Measurements from ENCODE around the gene FGF7.

Gene FGF7

DNA sequence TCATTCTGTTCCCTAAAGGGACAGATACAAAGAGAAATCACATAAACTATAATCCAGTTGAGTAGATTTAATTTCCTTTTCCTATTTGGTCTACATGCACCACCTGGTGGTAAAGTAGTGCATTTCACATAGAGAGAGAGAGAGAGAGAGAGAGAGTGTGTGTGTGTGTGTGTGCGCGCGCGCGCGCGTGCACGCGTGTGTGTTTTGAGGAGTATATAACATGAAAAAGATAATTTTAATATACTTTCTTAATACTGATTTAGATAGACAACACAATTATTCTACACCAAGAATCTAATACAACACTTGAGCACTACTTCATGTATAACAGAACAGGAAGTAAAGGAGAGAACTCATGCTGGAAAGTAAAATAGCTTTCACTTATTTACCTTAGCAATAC is 1.1 kb upstream of the FGF7 start:
- Histone ChIP-seq H2AFZ (ENCODE audit: low read depth, low read length) (no peak overlapping the region), H3K36me3 (ENCODE audit: insufficient read depth, low read length) (no peaks in the 10 kb centered on the region), H3K9me3 (ENCODE audit: low read length) (no peaks in the 10 kb centered on the region), H3K27me3 (ENCODE audit: insufficient read depth, low read length) (no peaks in the 10 kb centered on the region), H3K4me3 (ENCODE audit: low read length) (no peak overlapping the region), H3K4me1 (ENCODE audit: insufficient read depth, low read length) (no peaks in the 10 kb centered on the region)

DNA sequence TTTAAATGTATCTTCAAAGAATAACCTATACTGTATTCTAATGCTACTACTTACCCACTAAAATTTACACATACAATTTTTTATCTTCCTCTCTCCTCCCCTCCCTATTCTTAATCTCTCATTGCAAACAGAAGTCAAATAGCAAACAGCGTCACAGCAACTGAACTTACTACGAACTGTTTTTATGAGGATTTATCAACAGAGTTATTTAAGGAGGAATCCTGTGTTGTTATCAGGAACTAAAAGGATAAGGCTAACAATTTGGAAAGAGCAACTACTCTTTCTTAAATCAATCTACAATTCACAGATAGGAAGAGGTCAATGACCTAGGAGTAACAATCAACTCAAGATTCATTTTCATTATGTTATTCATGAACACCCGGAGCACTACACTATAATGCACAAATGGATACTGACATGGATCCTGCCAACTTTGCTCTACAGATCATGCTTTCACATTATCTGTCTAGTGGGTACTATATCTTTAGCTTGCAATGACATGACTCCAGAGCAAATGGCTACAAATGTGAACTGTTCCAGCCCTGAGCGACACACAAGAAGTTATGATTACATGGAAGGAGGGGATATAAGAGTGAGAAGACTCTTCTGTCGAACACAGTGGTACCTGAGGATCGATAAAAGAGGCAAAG is 984 bp downstream of the FGF7 start:
- Histone ChIP-seq H3K27me3 (ENCODE audit: insufficient read depth, low read length) (no peaks in the 10 kb centered on the region), H3K4me1 (ENCODE audit: insufficient read depth, low read length) (no peaks in the 10 kb centered on the region), H3K9me3 (ENCODE audit: low read length) (no peaks in the 10 kb centered on the region), H3K4me3 (ENCODE audit: low read length) (no peak overlapping the region), H3K36me3 (ENCODE audit: insufficient read depth, low read length) (no peaks in the 10 kb centered on the region), H2AFZ (ENCODE audit: low read depth, low read length) (no peak overlapping the region)

DNA sequence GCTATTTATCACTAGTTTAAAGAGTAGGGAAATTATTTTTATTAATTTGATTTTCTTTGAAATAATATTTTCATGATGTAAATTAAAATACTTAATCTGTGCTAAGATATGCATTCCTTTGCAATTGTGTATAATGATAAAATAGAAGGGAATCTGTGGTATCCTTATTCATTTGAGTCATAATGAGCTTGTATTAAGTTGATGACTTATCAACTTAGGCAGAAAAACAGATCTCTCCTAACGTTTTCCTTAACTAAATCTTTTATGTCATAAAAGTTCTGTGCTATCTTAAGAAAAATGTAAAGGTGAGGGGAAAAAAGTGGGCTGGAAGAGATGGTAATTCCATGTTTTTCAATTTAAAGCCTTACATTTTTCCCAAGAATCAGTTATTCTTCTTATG is 1.9 kb downstream of the FGF7 start:
- H3K27me3 ChIP-seq (ENCODE audit: insufficient read depth, low read length), result no peaks in the 10 kb centered on the region
- no peaks in the 10 kb centered on the region for H3K4me1 ChIP-seq (ENCODE audit: insufficient read depth, low read length)
- H3K4me3 ChIP-seq (ENCODE audit: low read length), result no peak overlapping the region
- H2AFZ ChIP-seq (ENCODE audit: low read depth, low read length), result no peak overlapping the region
- no peaks in the 10 kb centered on the region for H3K9me3 ChIP-seq (ENCODE audit: low read length)
- H3K36me3 ChIP-seq (ENCODE audit: insufficient read depth, low read length), result no peaks in the 10 kb centered on the region

DNA sequence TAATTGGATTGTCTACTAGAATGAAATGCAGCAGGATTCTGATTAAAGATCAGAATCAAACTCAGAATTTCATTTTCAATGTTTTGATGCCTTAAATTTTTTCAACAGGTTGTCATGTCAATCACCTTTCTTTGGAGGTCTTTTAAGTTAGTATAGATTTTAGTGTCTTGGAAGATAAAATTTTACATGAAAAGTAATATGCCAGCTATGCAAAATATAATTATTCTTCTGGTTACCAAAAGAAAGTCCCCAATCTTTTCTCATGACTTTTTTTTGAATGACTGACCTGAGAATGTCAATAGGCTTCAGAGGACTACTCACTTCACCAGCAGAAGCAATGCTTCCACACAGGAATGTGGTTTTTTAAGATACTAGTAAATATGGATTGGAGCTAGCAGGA is 4.3 kb downstream of the FGF7 start:
- H3K4me3 ChIP-seq (ENCODE audit: low read length), result no peak overlapping the region
- H3K27me3 ChIP-seq (ENCODE audit: insufficient read depth, low read length), result no peaks in the 10 kb centered on the region
- H2AFZ ChIP-seq (ENCODE audit: low read depth, low read length), result no peak overlapping the region
- H3K36me3 ChIP-seq (ENCODE audit: insufficient read depth, low read length), result no peaks in the 10 kb centered on the region
- H3K4me1 ChIP-seq (ENCODE audit: insufficient read depth, low read length), result no peaks in the 10 kb centered on the region
- H3K9me3 ChIP-seq (ENCODE audit: low read length), result no peaks in the 10 kb centered on the region

DNA sequence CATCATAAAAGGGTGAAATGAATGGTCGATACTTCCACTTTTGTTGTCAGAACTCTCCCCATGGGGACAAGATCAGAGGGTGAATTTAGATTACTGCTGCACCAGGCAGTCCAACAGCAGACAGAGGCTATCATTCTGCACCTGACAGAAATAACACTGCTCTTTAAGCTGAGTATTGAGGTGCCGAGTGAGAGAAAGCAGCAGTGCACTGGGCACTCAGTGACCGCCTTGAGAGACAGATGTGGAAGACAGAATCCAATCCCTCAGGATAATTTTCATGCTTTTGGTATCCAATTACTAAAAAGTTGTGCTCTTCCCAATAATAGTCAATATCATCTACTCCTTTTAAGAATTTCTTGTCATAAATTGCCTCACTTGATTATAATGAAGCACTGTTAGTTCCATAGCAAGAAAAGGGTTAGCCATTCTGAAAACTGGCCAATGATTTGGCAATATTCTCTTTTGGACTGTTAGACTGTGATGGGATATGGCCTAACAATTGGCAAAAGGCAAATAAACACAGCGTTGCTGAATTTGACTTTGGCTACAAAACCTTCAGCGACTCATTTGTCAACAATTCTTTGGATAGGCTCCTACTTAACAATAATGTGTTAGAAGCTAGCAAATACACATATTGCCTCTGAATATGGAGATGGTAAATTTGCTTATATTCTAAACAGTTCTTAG is 5.5 kb downstream of the FGF7 start:
- H3K9me3 ChIP-seq (ENCODE audit: low read length), result no peaks in the 10 kb centered on the region
- no peak overlapping the region for H3K4me3 ChIP-seq (ENCODE audit: low read length)
- no peaks in the 10 kb centered on the region for H3K36me3 ChIP-seq (ENCODE audit: insufficient read depth, low read length)
- H3K27me3 ChIP-seq (ENCODE audit: insufficient read depth, low read length), result no peaks in the 10 kb centered on the region
- H3K4me1 ChIP-seq (ENCODE audit: insufficient read depth, low read length), result no peaks in the 10 kb centered on the region
- H2AFZ ChIP-seq (ENCODE audit: low read depth, low read length), result no peak overlapping the region

- no peak overlapping the region for H2AFZ ChIP-seq (ENCODE audit: low read depth, low read length)
- no peaks in the 10 kb centered on the region for H3K36me3 ChIP-seq (ENCODE audit: insufficient read depth, low read length)
- H3K9me3 ChIP-seq (ENCODE audit: low read length), result no peaks in the 10 kb centered on the region
- H3K27me3 ChIP-seq (ENCODE audit: insufficient read depth, low read length), result no peaks in the 10 kb centered on the region
- no peak overlapping the region for H3K4me3 ChIP-seq (ENCODE audit: low read length)
- no peaks in the 10 kb centered on the region for H3K4me1 ChIP-seq (ENCODE audit: insufficient read depth, low read length)
These were observed 7.0 kb downstream of the FGF7 start for GRCh38 chr15:49430046-49430445.

DNA sequence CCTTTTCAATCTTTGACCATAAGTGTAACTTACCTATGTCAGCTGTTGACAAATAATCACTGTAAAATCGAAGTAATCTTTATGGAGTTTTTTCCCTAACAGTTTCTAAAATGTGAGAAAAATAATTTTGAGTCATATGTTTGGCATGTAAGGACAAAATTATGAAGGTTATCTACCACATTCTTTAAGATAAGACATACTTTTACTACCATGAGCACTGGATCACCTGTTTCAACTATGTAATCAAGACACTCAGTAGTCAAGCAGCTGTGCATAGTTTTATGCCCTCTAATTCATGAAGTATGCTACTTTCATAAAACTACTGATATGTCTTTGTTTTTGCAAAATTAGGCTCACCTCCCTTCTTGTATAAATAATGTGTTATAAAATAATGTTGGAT is 12.1 kb downstream of the FGF7 start:
- no peaks in the 10 kb centered on the region for H3K27me3 ChIP-seq (ENCODE audit: insufficient read depth, low read length)
- peaks cover 2% of the 10 kb centered on the region for H3K4me1 ChIP-seq (ENCODE audit: insufficient read depth, low read length)
- H2AFZ ChIP-seq (ENCODE audit: low read depth, low read length), result no peak overlapping the region
- H3K9me3 ChIP-seq (ENCODE audit: low read length), result no peaks in the 10 kb centered on the region
- no peaks in the 10 kb centered on the region for H3K36me3 ChIP-seq (ENCODE audit: insufficient read depth, low read length)
- H3K4me3 ChIP-seq (ENCODE audit: low read length), result no peak overlapping the region

- Histone ChIP-seq H3K27me3 (ENCODE audit: insufficient read depth, low read length) (no peaks in the 10 kb centered on the region), H3K4me1 (ENCODE audit: insufficient read depth, low read length) (peaks cover 2% of the 10 kb centered on the region), H3K4me3 (ENCODE audit: low read length) (no peak overlapping the region), H3K36me3 (ENCODE audit: insufficient read depth, low read length) (no peaks in the 10 kb centered on the region), H2AFZ (ENCODE audit: low read depth, low read length) (no peak overlapping the region), H3K9me3 (ENCODE audit: low read length) (no peaks in the 10 kb centered on the region)
These were observed 13.7 kb downstream of the FGF7 start for GRCh38 chr15:49436751-49437150.

DNA sequence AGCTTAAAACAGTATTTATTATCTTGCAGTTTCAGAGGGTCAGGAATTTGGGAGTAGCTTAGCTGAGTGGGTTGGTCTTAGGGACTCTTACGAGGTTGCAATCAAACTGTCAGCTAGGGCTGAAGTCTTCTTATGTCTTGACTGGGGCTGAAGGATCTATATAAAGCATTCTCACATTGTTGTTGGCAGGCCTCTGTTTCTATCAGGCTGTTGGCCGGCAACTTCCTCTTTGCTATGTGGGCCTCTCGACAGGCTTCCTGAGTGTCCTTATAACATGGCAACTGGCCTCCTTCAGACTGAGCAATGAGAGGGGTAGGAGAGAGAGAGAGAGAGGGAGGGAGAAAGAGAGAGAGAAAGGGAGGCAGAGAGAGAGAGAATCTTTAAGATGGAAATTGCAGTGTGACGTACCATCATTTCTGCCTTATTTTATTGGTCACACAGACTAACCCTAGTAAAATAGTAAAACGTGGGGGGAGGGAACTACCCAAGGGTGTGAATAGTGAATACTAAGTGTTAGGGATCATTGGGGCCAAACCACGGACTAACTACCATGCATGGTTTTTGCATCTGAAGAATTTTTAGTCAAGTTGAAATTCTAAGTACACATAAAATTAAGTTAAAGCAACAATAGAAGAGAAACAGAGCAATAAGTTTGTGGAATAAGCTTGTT is 16.1 kb downstream of the FGF7 start:
- no peak overlapping the region for H3K4me3 ChIP-seq (ENCODE audit: low read length)
- no peaks in the 10 kb centered on the region for H3K9me3 ChIP-seq (ENCODE audit: low read length)
- H2AFZ ChIP-seq (ENCODE audit: low read depth, low read length), result peak overlapping the region; percentile 32
- no peaks in the 10 kb centered on the region for H3K27me3 ChIP-seq (ENCODE audit: insufficient read depth, low read length)
- H3K4me1 ChIP-seq (ENCODE audit: insufficient read depth, low read length), result peaks cover 2% of the 10 kb centered on the region
- no peaks in the 10 kb centered on the region for H3K36me3 ChIP-seq (ENCODE audit: insufficient read depth, low read length)

DNA sequence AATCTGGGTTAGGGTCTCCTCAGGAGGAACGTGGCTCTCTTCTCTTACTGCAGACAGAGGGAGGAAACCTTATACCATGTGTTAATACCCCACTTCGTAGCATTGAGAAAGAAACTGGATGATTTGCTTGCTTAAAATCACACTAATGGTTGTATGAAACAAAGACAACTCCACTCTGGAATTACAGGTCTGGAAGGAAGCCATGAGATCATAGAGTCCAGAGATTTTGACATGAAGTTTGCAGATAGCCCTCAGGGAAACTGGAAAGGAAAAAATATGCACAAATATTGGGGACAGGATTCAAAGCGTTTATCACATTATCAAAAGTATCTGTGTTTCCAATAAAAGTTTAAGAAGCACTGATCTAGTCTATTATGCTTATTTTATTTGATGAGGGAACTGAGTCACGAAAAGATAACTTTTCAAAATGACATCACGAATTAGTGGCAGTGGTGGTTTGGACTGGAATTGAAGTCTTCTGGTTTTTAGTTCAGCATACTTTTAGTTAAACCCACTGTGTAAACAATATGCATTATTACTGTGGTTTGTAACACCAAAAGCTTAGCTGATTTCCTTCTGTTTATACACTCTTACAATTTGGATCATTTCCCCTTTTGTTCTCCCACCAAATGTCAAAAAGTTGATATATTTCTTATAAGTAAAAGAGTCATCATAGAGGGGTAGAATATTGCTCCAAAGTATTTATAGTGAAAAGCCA is 16.8 kb downstream of the FGF7 start:
- Histone ChIP-seq H3K9me3 (ENCODE audit: low read length) (no peaks in the 10 kb centered on the region), H3K27me3 (ENCODE audit: insufficient read depth, low read length) (no peaks in the 10 kb centered on the region), H3K36me3 (ENCODE audit: insufficient read depth, low read length) (no peaks in the 10 kb centered on the region), H3K4me3 (ENCODE audit: low read length) (no peak overlapping the region), H3K4me1 (ENCODE audit: insufficient read depth, low read length) (peaks cover 2% of the 10 kb centered on the region), H2AFZ (ENCODE audit: low read depth, low read length) (no peak overlapping the region)

- Histone ChIP-seq H3K27me3 (ENCODE audit: insufficient read depth, low read length) (no peaks in the 10 kb centered on the region), H3K4me3 (ENCODE audit: low read length) (no peak overlapping the region), H2AFZ (ENCODE audit: low read depth, low read length) (no peak overlapping the region), H3K36me3 (ENCODE audit: insufficient read depth, low read length) (no peaks in the 10 kb centered on the region), H3K4me1 (ENCODE audit: insufficient read depth, low read length) (peaks cover 2% of the 10 kb centered on the region), H3K9me3 (ENCODE audit: low read length) (no peaks in the 10 kb centered on the region)
These were observed 18.3 kb downstream of the FGF7 start for GRCh38 chr15:49441356-49441755.

DNA sequence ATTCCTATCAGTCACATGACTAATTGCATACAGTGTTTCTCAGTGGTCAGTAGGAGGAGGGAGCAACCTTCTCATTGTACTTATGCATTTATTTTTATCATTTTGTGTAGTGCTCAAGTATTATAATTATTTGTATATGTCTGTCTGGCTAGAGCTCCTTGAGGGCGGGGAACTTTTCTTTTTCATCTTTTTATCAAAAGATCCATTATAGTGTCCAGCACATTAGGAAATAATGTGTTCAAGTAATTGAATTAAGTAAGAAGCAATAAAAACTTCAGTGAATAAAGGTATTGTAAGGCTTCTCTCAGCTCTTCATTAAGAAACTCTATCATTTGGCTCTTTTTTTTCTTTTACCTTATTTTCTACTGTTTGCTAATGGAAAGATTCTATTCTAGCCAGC is 18.8 kb downstream of the FGF7 start:
- H3K9me3 ChIP-seq (ENCODE audit: low read length), result no peaks in the 10 kb centered on the region
- H3K36me3 ChIP-seq (ENCODE audit: insufficient read depth, low read length), result no peaks in the 10 kb centered on the region
- H3K4me1 ChIP-seq (ENCODE audit: insufficient read depth, low read length), result peaks cover 2% of the 10 kb centered on the region
- H3K4me3 ChIP-seq (ENCODE audit: low read length), result no peak overlapping the region
- no peak overlapping the region for H2AFZ ChIP-seq (ENCODE audit: low read depth, low read length)
- H3K27me3 ChIP-seq (ENCODE audit: insufficient read depth, low read length), result no peaks in the 10 kb centered on the region

- Histone ChIP-seq H2AFZ (ENCODE audit: low read depth, low read length) (no peak overlapping the region), H3K27me3 (ENCODE audit: insufficient read depth, low read length) (no peaks in the 10 kb centered on the region), H3K36me3 (ENCODE audit: insufficient read depth, low read length) (no peaks in the 10 kb centered on the region), H3K9me3 (ENCODE audit: low read length) (no peaks in the 10 kb centered on the region), H3K4me1 (ENCODE audit: insufficient read depth, low read length) (no peaks in the 10 kb centered on the region), H3K4me3 (ENCODE audit: low read length) (no peak overlapping the region)
These were observed 29.6 kb downstream of the FGF7 start for GRCh38 chr15:49452595-49452994.

Measured in neuron (in vitro differentiated cells).